B cell (primary cell): ENCODE measurements around the gene PNPT1. TPM values are rescaled to one million over a fixed set of nuclear protein-coding genes. Genes with fewer than 3 reads are reported as not detected.

Experiments
- ATAC-seq: fragments of 200-7000 bp; cut with Tn5 transposase; one replicate; pipeline ENCODE4 v1.10.0; 2021; ENCODE audit warnings: low read depth, mild to moderate bottlenecking, moderate number of reproducible peaks, moderate library complexity
- CTCF ChIA-PET: fragments of 350-600 bp; sonication (Branson Sonifier 250); formaldehyde crosslinking; loops from one replicate; lab custom pipeline; 2021; ENCODE audit warnings: antibody characterized with exemption, inconsistent platforms; lab: Charles Lee
- POLR2A ChIA-PET: fragments of 350-600 bp; sonication (Branson Sonifier 250); formaldehyde crosslinking; loops from one replicate; lab custom pipeline; 2021; ENCODE audit warnings: antibody characterized with exemption; lab: Charles Lee
- DNase-seq: peaks from one replicate; pipeline ENCODE4 v3.0.0; 2013
- H2AFZ ChIP-seq: 2 replicates; pipeline ENCODE4 v1.6.1; 2012; ENCODE audit warnings: mild to moderate bottlenecking, low read depth, low read length; ENCODE audit not compliant: insufficient read depth, poor library complexity, severe bottlenecking
- H3K27ac ChIP-seq, 2 donors: 1 replicate in 1 of 2; 2 replicates in 1 of 2; pipeline ENCODE4 v1.5.1; 2012 to 2013; ENCODE audit warnings: low read length in 2 of 2, mild to moderate bottlenecking in 2 of 2, moderate library complexity in 1 of 2
- H3K27me3 ChIP-seq, 4 experiments: fragments of 200-600 bp in 1 of 4; sonication (generic) in 1 of 4; replicated peaks in 1 of 4; 1 replicate in 2 of 4; 2 replicates in 2 of 4; pipeline versions ENCODE4 v1.6.1 to v1.7.0; 2013 to 2016; ENCODE audit warnings: low read length in 3 of 4, mild to moderate bottlenecking in 2 of 4, mixed read lengths in 1 of 4, moderate library complexity in 1 of 4; ENCODE audit not compliant: insufficient read depth in 4 of 4, control insufficient read depth in 3 of 4; ENCODE audit errors: control extremely low read depth in 1 of 4
- H3K36me3 ChIP-seq, 2 experiments: replicated peaks in 1 of 2; 1 replicate in 1 of 2; 2 replicates in 1 of 2; pipeline versions ENCODE4 v1.6.1 to v1.7.1; 2013; ENCODE audit warnings: low read length in 1 of 2; ENCODE audit not compliant: insufficient read depth in 2 of 2, control insufficient read depth in 1 of 2; ENCODE audit errors: control extremely low read depth in 1 of 2, extremely low read depth in 1 of 2
- H3K4me1 ChIP-seq, 2 donors: fragments of 200-600 bp in 1 of 2; sonication (generic) in 1 of 2; 1 replicate in 1 of 2; 2 replicates in 1 of 2; pipeline versions ENCODE4 v1.5.1 to v1.6.1; 2013 to 2017; ENCODE audit warnings: low read length in 2 of 2; ENCODE audit not compliant: control insufficient read depth in 2 of 2, insufficient read depth in 2 of 2
- H3K4me2 ChIP-seq: replicated peaks from 2 replicates; pipeline ENCODE3; 2012; ENCODE audit warnings: mild to moderate bottlenecking, low read depth, low read length; ENCODE audit not compliant: poor library complexity, severe bottlenecking
- H3K4me3 ChIP-seq, 5 experiments: fragments of 200-600 bp in 1 of 5; sonication (generic) in 1 of 5; 1 replicate in 3 of 5; 2 replicates in 2 of 5; pipeline versions ENCODE4 v1.5.1 to v1.7.0; 2011 to 2016; ENCODE audit warnings: low read length in 4 of 5, mild to moderate bottlenecking in 4 of 5, low read depth in 2 of 5, control low read depth in 1 of 5, moderate library complexity in 1 of 5; ENCODE audit not compliant: insufficient read depth in 1 of 5; ENCODE audit errors: control extremely low read depth in 1 of 5, extremely low read depth in 1 of 5
- H3K79me2 ChIP-seq: fragments of 200-600 bp; sonication (generic); one replicate; pipeline ENCODE4 v1.6.0; 2016; ENCODE audit warnings: low read length; ENCODE audit not compliant: control insufficient read depth, insufficient read depth
- H3K9ac ChIP-seq: fragments of 200-600 bp; sonication (generic); 2 replicates; pipeline ENCODE4 v1.6.1; 2017; ENCODE audit warnings: mild to moderate bottlenecking, low read length, moderate library complexity
- H3K9me3 ChIP-seq, 3 donors: one replicate each; pipeline versions ENCODE4 v1.6.1 to v1.7.1; 2013; ENCODE audit warnings: low read length in 2 of 3; ENCODE audit not compliant: control insufficient read depth in 2 of 3, insufficient read depth in 1 of 3; ENCODE audit errors: control extremely low read depth in 1 of 3
- H4K20me1 ChIP-seq: 2 replicates; pipeline ENCODE4 v1.6.0; 2012; ENCODE audit warnings: mild to moderate bottlenecking, low read length; ENCODE audit not compliant: insufficient read depth, control insufficient read depth, poor library complexity, severe bottlenecking
- H3K27ac Mint-ChIP-seq: one replicate; pipeline ENCODE4 v1.8.0; 2021; ENCODE audit warnings: mixed read lengths
- H3K27me3 Mint-ChIP-seq: one replicate; pipeline ENCODE4 v1.8.0; 2021; ENCODE audit warnings: mixed read lengths
- H3K4me1 Mint-ChIP-seq: one replicate; pipeline ENCODE4 v1.8.0; 2021; ENCODE audit warnings: mixed read lengths
- H3K4me3 Mint-ChIP-seq: one replicate; pipeline ENCODE4 v1.8.0; 2021; ENCODE audit warnings: mixed read lengths
- H3K9me3 Mint-ChIP-seq: one replicate; pipeline ENCODE4 v1.8.0; 2022; ENCODE audit warnings: mixed read lengths; ENCODE audit not compliant: insufficient read depth
- CTCF ChIP-seq: fragments of 200-600 bp; IDR thresholded peaks from one replicate; pipeline ENCODE4 v1.8.0; 2022; ENCODE audit warnings: antibody characterized with exemption, mild to moderate bottlenecking
- EZH2 ChIP-seq: IDR thresholded peaks from 2 replicates; pipeline ENCODE4 v1.6.1; 2012; ENCODE audit warnings: borderline replicate concordance, low read depth, mild to moderate bottlenecking, moderate library complexity, low read length; ENCODE audit not compliant: insufficient read depth, poor library complexity, severe bottlenecking
- WGBS: methylation state at CpG from one replicate; pipeline ENCODE4 v1.1.5; 2013; ENCODE audit warnings: missing lambda C conversion rate; ENCODE audit not compliant: insufficient coverage; 5-methylcytosine and 5-hydroxymethylcytosine counted together
- intact Hi-C: fragments of 100-400 bp; cut with micrococcal nuclease; formaldehyde crosslinking; loops from one replicate; pipeline ENCODE4 v1.10.0; 2022
- polyA plus RNA-seq: library from polyadenylated mRNA; depleted of rRNA; stranded (reverse); fragments of >200 nt; gene quantifications from 2 replicates; pipeline ENCODE4 v1.2.3, GENCODE V29; 2012
- total RNA-seq, 2 donors: library from RNA; stranded (reverse); fragments of 120-200 nt in 1 of 2; gene quantifications; 1 replicate in 1 of 2; 2 replicates in 1 of 2; pipeline versions ENCODE4 v1.2.3 to v1.2.4, GENCODE V29; 2013 to 2022

The PNPT1 gene
- total and polyA plus RNA-seq, 2 donors (not counting 1 experiment from before 2014, with no cell fraction given), result 7.8 to 23.1 TPM

- no peak for DNase-seq
- Histone ChIP-seq H4K20me1 (peaks cover 51% of the 10 kb centered on the region), H3K9ac (no peak overlapping the region), H3K4me2 (no peak overlapping the region), H3K27ac (no peak overlapping the region), H2AFZ (no peak overlapping the region), H3K4me3 (no peak overlapping the region), H3K9me3 (no peaks in the 10 kb centered on the region), H3K36me3 (peaks cover 14 to 44% of the 10 kb centered on the region in 2 experiments), H3K27me3 (no peaks in the 10 kb centered on the region), H3K79me2 (peaks cover 98% of the 10 kb centered on the region), H3K4me1 (peaks cover 8 to 13% of the 10 kb centered on the region in 2 donors)
- POLR2A ChIA-PET, result interaction anchor here (0.6 kb wide), 1 partner anchor 10 kb away, joined by 3 read pairs; no protein-coding TSS in a partner anchor
- no peak overlapping the region for H3K27ac Mint-ChIP-seq
- CTCF ChIA-PET, result interaction anchor here (1.3 kb wide), 1 partner anchor 14 kb away, joined by 6 read pairs; no protein-coding TSS in a partner anchor
- H3K9me3 Mint-ChIP-seq, result no peaks in the 10 kb centered on the region
- 100% methylated on average over 1 of the region's 3 CpGs for WGBS
- peaks cover 37% of the 10 kb centered on the region for H3K4me1 Mint-ChIP-seq
- H3K4me3 Mint-ChIP-seq, result no peak overlapping the region
- ATAC-seq, result no peak
- intact Hi-C loops, result loop anchor here (5.0 to 10.0 kb wide), 2 partner anchors 49 to 1036 kb away; no protein-coding TSS in a partner anchor
- no peaks in the 10 kb centered on the region for H3K27me3 Mint-ChIP-seq
- TF ChIP-seq CTCF (no peak), EZH2 (no peak)
Measured at GRCh38 chr2:55610954-55611743, 82.5 kb downstream of the PNPT1 start.
